Calu3 (cell line): ENCODE results near the gene RADIL. TPM values are rescaled to one million over a fixed set of nuclear protein-coding genes. Genes with fewer than 3 reads are reported as not detected.
A peak's percentile ranks its signal among the peaks of the same experiment; 100 is the strongest.
"Not testable (repeated sequence)": the region's sequence is repeated elsewhere in the genome, so short reads cannot be mapped to it uniquely, and the experiment has no call there.

ENCODE experiments used
- BruUV-seq: library from RNA; stranded (reverse); fragments of 400-500 nt; replicated peaks from 2 replicates; lab custom pipeline; 2021; lab: Mats Ljungman, UMichigan
- CTCF ChIA-PET: fragments of 300-600 bp; sonication (Branson Sonifier 250); formaldehyde crosslinking; loops from one replicate; lab custom pipeline; 2022; ENCODE audit warnings: antibody characterized with exemption; lab: Charles Lee
- DNase-seq: peaks from one replicate; pipeline ENCODE4 v3.0.0; 2022
- H3K27ac Mint-ChIP-seq: one replicate; pipeline ENCODE4 v1.8.0; 2022; ENCODE audit warnings: mixed read lengths; ENCODE audit not compliant: unreplicated experiment
- H3K27me3 Mint-ChIP-seq: one replicate; pipeline ENCODE4 v1.8.0; 2022; ENCODE audit warnings: mixed read lengths; ENCODE audit not compliant: unreplicated experiment
- H3K36me3 Mint-ChIP-seq: one replicate; pipeline ENCODE4 v1.8.0; 2022; ENCODE audit warnings: mild to moderate bottlenecking, moderate library complexity, mixed read lengths; ENCODE audit not compliant: insufficient read depth, unreplicated experiment
- H3K4me1 Mint-ChIP-seq: one replicate; pipeline ENCODE4 v1.8.0; 2022; ENCODE audit warnings: mild to moderate bottlenecking, low read depth, mixed read lengths; ENCODE audit not compliant: unreplicated experiment
- H3K4me3 Mint-ChIP-seq: one replicate; pipeline ENCODE4 v1.8.0; 2022; ENCODE audit warnings: mild to moderate bottlenecking, low read depth, moderate library complexity, mixed read lengths; ENCODE audit not compliant: unreplicated experiment
- H3K9me3 Mint-ChIP-seq: one replicate; pipeline ENCODE4 v1.8.0; 2022; ENCODE audit warnings: low read depth, mixed read lengths; ENCODE audit not compliant: unreplicated experiment
- intact Hi-C: fragments of 100-400 bp; cut with micrococcal nuclease; formaldehyde crosslinking; loops from one replicate; pipeline ENCODE4 v1.10.0; 2022; ENCODE audit not compliant: unreplicated experiment
- total RNA-seq: library from RNA; stranded (reverse); gene quantifications from 2 replicates; pipeline ENCODE4 v1.2.3, GENCODE V29; 2022
- TF ChIP-seq, protein P1 (sequence below): fragments of 200-600 bp; IDR thresholded peaks from one replicate; pipeline ENCODE4 v1.8.0; 2022; ENCODE audit warnings: antibody characterized with exemption; ENCODE audit not compliant: unreplicated experiment

RADIL gene
- total RNA-seq, 1 experiment from 2014 or later: 1.8 TPM

- Mint-ChIP-seq H3K9me3 (no peaks in the 10 kb centered on the region), H3K36me3 (peaks cover 45% of the 10 kb centered on the region), H3K4me1 (no peaks in the 10 kb centered on the region), H3K27me3 (no peaks in the 10 kb centered on the region), H3K4me3 (no peak overlapping the region), H3K27ac (no peak overlapping the region)
- TF ChIP-seq, protein P1, sequence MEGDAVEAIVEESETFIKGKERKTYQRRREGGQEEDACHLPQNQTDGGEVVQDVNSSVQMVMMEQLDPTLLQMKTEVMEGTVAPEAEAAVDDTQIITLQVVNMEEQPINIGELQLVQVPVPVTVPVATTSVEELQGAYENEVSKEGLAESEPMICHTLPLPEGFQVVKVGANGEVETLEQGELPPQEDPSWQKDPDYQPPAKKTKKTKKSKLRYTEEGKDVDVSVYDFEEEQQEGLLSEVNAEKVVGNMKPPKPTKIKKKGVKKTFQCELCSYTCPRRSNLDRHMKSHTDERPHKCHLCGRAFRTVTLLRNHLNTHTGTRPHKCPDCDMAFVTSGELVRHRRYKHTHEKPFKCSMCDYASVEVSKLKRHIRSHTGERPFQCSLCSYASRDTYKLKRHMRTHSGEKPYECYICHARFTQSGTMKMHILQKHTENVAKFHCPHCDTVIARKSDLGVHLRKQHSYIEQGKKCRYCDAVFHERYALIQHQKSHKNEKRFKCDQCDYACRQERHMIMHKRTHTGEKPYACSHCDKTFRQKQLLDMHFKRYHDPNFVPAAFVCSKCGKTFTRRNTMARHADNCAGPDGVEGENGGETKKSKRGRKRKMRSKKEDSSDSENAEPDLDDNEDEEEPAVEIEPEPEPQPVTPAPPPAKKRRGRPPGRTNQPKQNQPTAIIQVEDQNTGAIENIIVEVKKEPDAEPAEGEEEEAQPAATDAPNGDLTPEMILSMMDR: no peak
- no TSS peak for BruUV-seq
- intact Hi-C loops: no loop called here
- no peak for DNase-seq
- CTCF ChIA-PET: interaction anchor here (0.9 to 1.4 kb wide), 2 partner anchors 84 to 175 kb away, joined by 3 to 4 read pairs; partner anchors contain the start of gene RADIL
Observed at GRCh38 chr7:4798706-4799235, 84.7 kb downstream of the RADIL start.

DNA sequence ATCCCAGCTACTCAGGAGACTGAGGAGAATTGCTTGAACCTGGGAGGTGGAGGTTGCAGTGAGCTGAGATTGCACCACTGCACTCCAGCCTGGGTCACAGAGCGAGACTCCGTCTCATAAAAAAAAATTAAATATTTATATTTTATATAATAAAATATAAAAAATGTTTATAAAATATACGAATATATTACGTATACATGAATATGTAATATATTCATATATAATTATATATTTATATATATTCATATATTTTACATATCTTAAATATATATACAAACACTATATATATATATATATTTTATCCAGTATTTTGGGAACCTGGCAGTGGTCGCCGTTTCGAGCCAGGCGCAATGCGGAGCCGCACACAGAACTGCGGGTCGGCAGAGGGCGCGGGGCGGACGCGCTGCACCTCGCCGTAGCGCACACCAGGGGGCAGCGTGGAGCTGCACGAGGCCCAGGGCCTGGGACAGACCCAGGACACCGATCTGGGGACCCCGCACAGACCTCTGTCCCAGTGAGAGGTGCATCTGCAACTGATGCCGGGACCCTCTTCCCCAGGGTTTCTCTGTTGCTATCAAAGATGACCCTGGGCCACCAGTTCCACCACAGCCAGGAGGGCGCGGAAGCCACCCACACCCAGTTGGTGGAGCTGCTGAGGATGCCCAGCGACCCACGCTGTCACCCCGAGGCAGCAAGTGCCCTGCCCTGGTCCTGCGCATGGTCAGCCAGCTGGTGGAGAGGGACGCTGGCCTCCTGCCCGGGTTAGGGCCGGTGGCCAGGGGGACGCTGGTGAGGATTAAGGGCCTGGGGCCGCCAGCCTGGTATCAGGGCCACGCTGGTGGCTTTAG, 85.4 kb downstream of the RADIL start:
- peak; percentile 77 for DNase-seq
- Mint-ChIP-seq H3K36me3 (peaks cover 49% of the 10 kb centered on the region), H3K27me3 (no peaks in the 10 kb centered on the region), H3K4me3 (no peak overlapping the region), H3K9me3 (no peaks in the 10 kb centered on the region), H3K4me1 (no peaks in the 10 kb centered on the region), H3K27ac (no peak overlapping the region)
- intact Hi-C loops: loop anchor here (2.0 kb wide), 1 partner anchor 287 kb away; no protein-coding TSS in a partner anchor
- TF ChIP-seq, protein P1: peak; percentile 98
- no TSS peak for BruUV-seq
- CTCF ChIA-PET: interaction anchor here (0.9 to 1.4 kb wide), 2 partner anchors 85 to 176 kb away, joined by 3 to 4 read pairs; partner anchors contain the start of gene RADIL

- Mint-ChIP-seq H3K27me3 (no peaks in the 10 kb centered on the region), H3K27ac (no peak overlapping the region), H3K4me3 (no peak overlapping the region), H3K9me3 (no peaks in the 10 kb centered on the region), H3K4me1 (no peaks in the 10 kb centered on the region), H3K36me3 (peaks cover 59% of the 10 kb centered on the region)
- BruUV-seq: no TSS peak
- DNase-seq: no peak
- intact Hi-C loops: loop anchor here (2.0 kb wide), 1 partner anchor 288 kb away; no protein-coding TSS in a partner anchor
- CTCF ChIA-PET: interaction anchor here (0.7 kb wide), 1 partner anchor 9 kb away, joined by 3 read pairs; no protein-coding TSS in a partner anchor
- TF ChIP-seq, protein P1: no peak
Observed at GRCh38 chr7:4796453-4796852, 87.1 kb downstream of the RADIL start.

- CTCF ChIA-PET: no interaction called here
- Mint-ChIP-seq H3K36me3 (peaks cover 65% of the 10 kb centered on the region), H3K4me1 (no peaks in the 10 kb centered on the region), H3K9me3 (no peaks in the 10 kb centered on the region), H3K4me3 (no peak overlapping the region), H3K27me3 (no peaks in the 10 kb centered on the region), H3K27ac (peak overlapping the region; percentile 34)
- BruUV-seq: TSS peak; percentile 10
- intact Hi-C loops: no loop called here
- TF ChIP-seq, protein P1: no peak
- DNase-seq: no peak
Observed at GRCh38 chr7:4794591-4795350, 88.7 kb downstream of the RADIL start.

GRCh38 chr7:4794171-4794570, 89.3 kb downstream of the RADIL start:
- Mint-ChIP-seq H3K27ac (peak overlapping the region; percentile 34), H3K36me3 (peaks cover 65% of the 10 kb centered on the region)
- CTCF ChIA-PET: interaction anchor here (0.9 kb wide), 1 partner anchor 294 kb away, joined by 3 read pairs; no protein-coding TSS in a partner anchor
- DNase-seq, H3K4me1 Mint-ChIP-seq, BruUV-seq, intact Hi-C loops, H3K27me3 Mint-ChIP-seq, H3K4me3 Mint-ChIP-seq, H3K9me3 Mint-ChIP-seq: not testable (repeated sequence)
